ENCODE results near the gene ATXN10.

Gene ATXN10

GRCh38 chr22:45864959-45865476 lies 193.4 kb downstream of the ATXN10 start:
- peaks cover 42% of the 10 kb centered on the region for H3K27me3 ChIP-seq (ENCODE audit: insufficient read depth, poor library complexity, severe bottlenecking)
- H3K4me3 ChIP-seq (replicated peaks; ENCODE audit: insufficient read depth, low read length) = no peak overlapping the region
- no peak overlapping the region for H3K27ac ChIP-seq (replicated peaks)
- no peak for DNase-seq (ENCODE audit: low read depth in 1 of 2, low spot score in 1 of 2)
- TF ChIP-seq POLR2AphosphoS5 (IDR thresholded peaks at IDR 0.05; ENCODE audit: low read depth) = no peak
- TF ChIP-seq CTCF (IDR thresholded peaks at IDR 0.05; ENCODE audit: insufficient read depth, low read length) = no peak
- no peak for TF ChIP-seq SPI1 (IDR thresholded peaks at IDR 0.05; ENCODE audit: borderline replicate concordance, low read depth)
- TF ChIP-seq REST (IDR thresholded peaks at IDR 0.05; ENCODE audit: insufficient replicate concordance, low read depth) = no peak
- TF ChIP-seq GABPA (IDR thresholded peaks at IDR 0.05; ENCODE audit: low read depth) = no peak

- no peak for TF ChIP-seq CTCF (IDR thresholded peaks at IDR 0.05; ENCODE audit: insufficient read depth, low read length)
- no peak for TF ChIP-seq SPI1 (IDR thresholded peaks at IDR 0.05; ENCODE audit: borderline replicate concordance, low read depth)
- TF ChIP-seq GABPA (IDR thresholded peaks at IDR 0.05; ENCODE audit: low read depth) = no peak
- TF ChIP-seq REST (IDR thresholded peaks at IDR 0.05; ENCODE audit: insufficient replicate concordance, low read depth) = no peak
- TF ChIP-seq POLR2AphosphoS5 (IDR thresholded peaks at IDR 0.05; ENCODE audit: low read depth) = no peak
- Histone ChIP-seq H3K27ac (replicated peaks) (no peak overlapping the region), H3K4me3 (replicated peaks; ENCODE audit: insufficient read depth, low read length) (no peak overlapping the region), H3K27me3 (ENCODE audit: insufficient read depth, poor library complexity, severe bottlenecking) (peaks cover 42% of the 10 kb centered on the region)
- no peak for DNase-seq (ENCODE audit: low read depth in 1 of 2, low spot score in 1 of 2)
Observed at GRCh38 chr22:45865561-45866125, 194.0 kb downstream of the ATXN10 start.

GRCh38 chr22:45866126-45866645 lies 194.6 kb downstream of the ATXN10 start:
- Histone ChIP-seq H3K27ac (replicated peaks) (no peak overlapping the region), H3K4me3 (replicated peaks; ENCODE audit: insufficient read depth, low read length) (no peak overlapping the region), H3K27me3 (ENCODE audit: insufficient read depth, poor library complexity, severe bottlenecking) (peaks cover 42% of the 10 kb centered on the region)
- DNase-seq (ENCODE audit: low read depth in 1 of 2, low spot score in 1 of 2) = no peak
- TF ChIP-seq REST (IDR thresholded peaks at IDR 0.05; ENCODE audit: insufficient replicate concordance, low read depth) (no peak), CTCF (IDR thresholded peaks at IDR 0.05; ENCODE audit: insufficient read depth, low read length) (no peak), GABPA (IDR thresholded peaks at IDR 0.05; ENCODE audit: low read depth) (no peak), POLR2AphosphoS5 (IDR thresholded peaks at IDR 0.05; ENCODE audit: low read depth) (no peak), SPI1 (IDR thresholded peaks at IDR 0.05; ENCODE audit: borderline replicate concordance, low read depth) (no peak)

All from HL-60 (cell line).